ENCODE data around the gene CCNF. TPM values are rescaled to one million over a fixed set of nuclear protein-coding genes. Genes with fewer than 3 reads are reported as not detected.

The CCNF gene
- total RNA-seq, 1 experiment from 2014 or later, result 60.8 TPM

GRCh38 chr16:2455081-2455845 is 26.0 kb downstream of the CCNF start:
- H3K9ac ChIP-seq (ENCODE audit: low read length), result no peak overlapping the region
- ChIA-PET POLR2A (no interaction called here), RAD21 (ENCODE audit: low non-redundant PET in 1 of 2, low total read pairs in 2 of 2, uncharacterized antibody in 2 of 2, unreplicated experiment in 2 of 2) (no interaction called here), CTCF (no interaction called here)
- ATAC-seq (no peak), DNase-seq (ENCODE audit: low read depth, low spot score) (no peak)
- H3K4me2 ChIP-seq (ENCODE audit: low read length), result no peak overlapping the region
- TF ChIP-seq EGR1 (IDR thresholded peaks at IDR 0.05; ENCODE audit: low read depth) (no peak), RAD21 (IDR thresholded peaks at IDR 0.05; ENCODE audit: low read depth) (no peak), ZNF274 (IDR thresholded peaks at IDR 0.05; ENCODE audit: low read depth, low read length) (no peak), REST (IDR thresholded peaks at IDR 0.05; ENCODE audit: low read depth) (no peak), CBX3 (IDR thresholded peaks at IDR 0.05; ENCODE audit: low read depth) (no peak), JUND (IDR thresholded peaks at IDR 0.05) (no peak), SIN3A (IDR thresholded peaks at IDR 0.05; ENCODE audit: low read depth) (no peak), ATF3 (IDR thresholded peaks at IDR 0.05) (no peak), CEBPB (IDR thresholded peaks at IDR 0.05; ENCODE audit: low read depth) (no peak), FOSL1 (IDR thresholded peaks at IDR 0.05; ENCODE audit: low read depth) (no peak), ZBTB33 (IDR thresholded peaks at IDR 0.05; ENCODE audit: extremely low read depth, insufficient replicate concordance, low read length) (no peak), ELF1 (IDR thresholded peaks at IDR 0.05; ENCODE audit: borderline replicate concordance, low read depth) (no peak), POLR2AphosphoS5 (IDR thresholded peaks at IDR 0.05; ENCODE audit: low read depth, low read length) (no peak), YY1 (IDR thresholded peaks at IDR 0.05; ENCODE audit: extremely low read depth, insufficient replicate concordance, low read depth, low read length) (no peak), EZH2phosphoT487 (IDR thresholded peaks at IDR 0.05; ENCODE audit: borderline replicate concordance) (no peak), SRF (IDR thresholded peaks at IDR 0.05; ENCODE audit: low read depth) (no peak), TCF7L2 (IDR thresholded peaks at IDR 0.05; ENCODE audit: borderline replicate concordance, extremely low read depth, insufficient read depth, insufficient read length) (no peak), ZFX (IDR thresholded peaks at IDR 0.05) (no peak)
- peaks cover 40 to 56% of the 10 kb centered on the region in 2 experiments for H3K36me3 ChIP-seq (ENCODE audit: control insufficient read depth in 1 of 2, insufficient read depth in 2 of 2, low read length in 2 of 2)
- no TSS peak for BruUV-seq (replicated peaks)
- H4K20me1 ChIP-seq (ENCODE audit: insufficient read depth), result no peaks in the 10 kb centered on the region
- H3K4me3 ChIP-seq (replicated peaks in 1 of 2; ENCODE audit: low read depth in 1 of 2, low read length in 2 of 2), result no peak overlapping the region
- H3K27ac ChIP-seq (ENCODE audit: low read depth, low read length), result no peak overlapping the region; the same call in 1 of the 2 replicates
- no peaks in the 10 kb centered on the region for H3K27me3 ChIP-seq (ENCODE audit: insufficient read depth, low read length)
- peaks cover 0 to 23% of the 10 kb centered on the region in 2 experiments; a peak in 3 of 4 replicates for H3K4me1 ChIP-seq (ENCODE audit: control insufficient read depth in 1 of 2, insufficient read depth in 2 of 2, low read length in 2 of 2)
- H3K79me2 ChIP-seq (ENCODE audit: insufficient read depth, low read length), result no peaks in the 10 kb centered on the region; the same call in 1 of the 2 replicates
- H3K9me3 ChIP-seq (ENCODE audit: control insufficient read depth in 1 of 2, insufficient read depth in 1 of 2, low read depth in 1 of 2, low read length in 2 of 2), result no peaks in the 10 kb centered on the region
- intact Hi-C loops (cut with micrococcal nuclease), result no loop called here
- H2AFZ ChIP-seq (ENCODE audit: low read depth, low read length, poor library complexity, severe bottlenecking), result no peak overlapping the region
- H3K9me2 ChIP-seq (ENCODE audit: insufficient read depth), result no peaks in the 10 kb centered on the region
